Gastroesophageal sphincter (tissue), 3 donors: Measurements from ENCODE around the gene TMED3.

Source experiments
- CTCF ChIP-seq, 4 experiments: fragments of 200-600 bp in 2 of 4; fragments of 450-650 bp in 2 of 4; sonication (generic) in 1 of 4; IDR thresholded peaks; one replicate each; pipeline ENCODE4 v1.5.1; 2017 to 2019; ENCODE audit warnings: antibody characterized with exemption in 4 of 4, mild to moderate bottlenecking in 2 of 4, moderate library complexity in 2 of 4
- EP300 ChIP-seq: sonication (generic); formaldehyde crosslinking; IDR thresholded peaks from one replicate; pipeline ENCODE4 v1.6.1; 2017; ENCODE audit warnings: antibody characterized with exemption, mild to moderate bottlenecking
- POLR2A ChIP-seq, 2 donors: fragments of 450-650 bp; IDR thresholded peaks; one replicate each; pipeline ENCODE4 v1.6.1; 2017; ENCODE audit warnings: antibody characterized with exemption in 2 of 2, mild to moderate bottlenecking in 2 of 2, moderate library complexity in 1 of 2
- POLR2AphosphoS5 ChIP-seq: sonication (generic); formaldehyde crosslinking; IDR thresholded peaks from one replicate; pipeline ENCODE4 v1.6.1; 2017; ENCODE audit warnings: antibody characterized with exemption

DNA sequence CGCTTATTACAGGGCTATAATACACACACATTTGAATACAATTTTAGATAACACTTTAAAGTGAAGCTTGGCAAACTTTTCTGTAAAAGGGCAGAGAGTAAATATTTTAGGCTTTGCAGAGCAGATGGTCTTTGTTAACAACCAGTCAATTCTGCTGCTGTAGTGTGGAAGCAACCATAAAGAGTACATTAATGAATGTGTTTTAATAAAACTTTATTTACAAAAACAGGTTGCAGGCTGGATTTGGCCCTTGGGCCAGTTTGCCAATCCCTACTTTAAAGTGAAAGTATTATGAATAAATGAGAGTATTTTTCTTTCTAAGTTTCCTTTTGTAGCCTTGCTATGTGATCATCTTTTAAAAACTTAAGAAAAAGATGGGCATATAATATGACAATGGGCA is 49.1 kb upstream of the TMED3 start:
- TF ChIP-seq POLR2A (IDR thresholded peaks at IDR 0.05): no peak
- TF ChIP-seq CTCF (IDR thresholded peaks at IDR 0.05): no peak
- TF ChIP-seq EP300: no peak
- no peak for TF ChIP-seq POLR2AphosphoS5
